ENCODE results near the gene PTTG1IP.

The PTTG1IP gene

GRCh38 chr21:44838951-44839350, 34.5 kb downstream of the PTTG1IP start:
- peak; percentile 22 for DNase-seq

DNA sequence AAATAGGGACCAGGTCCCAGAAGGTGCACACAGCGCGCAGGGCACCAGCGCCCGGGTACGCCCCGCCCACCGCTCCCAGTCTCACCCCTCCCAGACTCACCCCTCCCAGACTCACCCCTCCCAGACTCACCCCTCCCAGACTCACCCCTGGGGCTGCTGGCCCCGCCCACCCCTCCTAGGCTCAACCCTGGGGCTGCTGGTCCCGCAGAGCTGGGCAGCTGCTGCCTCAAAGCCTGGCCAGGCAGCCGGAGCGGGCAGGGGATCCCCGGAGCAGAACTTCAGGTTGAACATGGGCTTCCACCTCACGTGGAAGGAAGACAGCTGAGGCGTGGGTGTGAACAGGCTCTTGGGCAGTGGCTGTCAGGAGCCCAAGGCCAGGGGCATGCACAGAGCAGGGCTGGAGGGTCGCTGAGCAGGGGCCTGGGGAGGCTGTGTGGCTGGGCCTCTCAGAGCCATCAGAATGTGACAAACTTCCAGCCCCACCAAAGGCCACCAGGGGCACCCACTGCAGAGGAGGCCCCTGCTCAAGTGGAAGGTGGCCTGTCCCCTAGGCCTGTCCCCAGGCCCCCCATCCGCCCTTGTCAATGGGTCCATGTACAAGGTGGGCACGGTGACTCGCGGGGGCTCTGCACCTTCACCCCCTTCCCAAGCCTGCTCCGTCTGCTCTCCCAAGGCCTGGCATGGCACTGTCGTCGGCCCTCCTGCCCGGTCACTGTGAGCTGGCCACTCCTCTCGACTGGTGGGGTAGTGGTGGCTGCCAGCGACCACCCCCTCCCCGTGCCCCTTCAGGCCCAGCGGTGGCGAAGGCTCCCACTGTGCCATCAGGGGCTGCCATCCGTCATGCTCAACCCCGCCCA, 35.2 kb downstream of the PTTG1IP start:
- peak; percentile 58 for DNase-seq

DNA sequence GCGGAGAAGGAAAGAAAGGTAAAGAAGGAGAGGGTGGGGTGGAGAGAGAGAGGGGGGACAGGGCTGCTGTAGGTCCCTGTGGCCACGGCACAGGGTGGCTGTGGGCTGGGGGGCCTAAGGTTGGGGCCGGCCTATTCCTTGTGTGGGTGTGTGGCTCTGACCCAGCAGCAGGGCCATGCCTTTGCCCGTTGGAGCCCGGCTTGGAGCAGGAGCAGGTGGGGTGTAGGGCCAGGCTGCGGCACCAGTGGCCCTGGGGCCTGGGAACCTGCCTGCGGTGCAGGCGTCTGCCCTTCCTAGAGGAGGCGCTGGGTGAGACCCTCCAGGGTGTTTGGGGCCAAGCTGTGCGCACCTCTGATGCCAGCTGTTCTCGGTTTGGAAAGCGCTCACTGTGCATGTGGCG, 36.0 kb downstream of the PTTG1IP start:
- DNase-seq: peak; percentile 14

DNA sequence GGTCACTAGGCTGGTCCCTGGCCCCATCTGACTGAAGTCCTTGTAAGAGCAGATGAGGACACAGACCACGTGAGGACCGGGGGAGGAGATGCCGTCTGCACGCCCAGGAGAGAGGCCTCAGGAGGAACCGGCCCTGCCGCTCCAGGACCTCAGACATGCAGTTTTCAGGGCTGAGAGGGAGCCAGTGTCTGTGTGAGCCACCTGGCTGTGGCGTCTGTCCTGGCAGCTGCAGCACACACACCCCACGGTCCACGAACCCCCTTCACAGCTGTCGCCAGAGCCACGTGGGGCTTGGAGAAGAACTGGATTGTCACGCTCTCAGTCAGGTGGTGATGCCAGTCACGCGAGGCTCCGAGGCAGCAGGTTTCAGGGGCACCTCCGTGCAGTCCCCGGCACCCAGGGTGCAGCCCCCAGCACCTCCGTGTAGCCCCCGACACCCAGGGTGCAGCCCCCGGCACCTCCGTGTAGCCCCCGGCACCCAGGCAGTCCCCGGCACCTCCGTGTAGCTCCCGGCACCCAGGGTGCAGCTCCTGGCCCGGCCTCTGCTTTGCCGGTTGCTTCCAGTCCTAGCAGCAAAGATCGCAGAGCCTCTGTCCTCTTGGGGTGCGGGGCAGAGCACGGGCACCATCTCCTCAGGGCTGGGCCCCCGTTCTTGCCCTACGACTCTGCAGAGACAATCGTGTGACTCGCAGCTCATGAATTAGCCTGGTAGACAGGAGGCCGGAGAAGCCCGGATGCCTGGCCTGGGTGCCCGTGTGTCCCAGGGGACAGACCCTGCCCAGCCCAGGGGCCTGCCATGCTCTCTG, 36.6 kb downstream of the PTTG1IP start:
- peak; percentile 54 for DNase-seq

DNA sequence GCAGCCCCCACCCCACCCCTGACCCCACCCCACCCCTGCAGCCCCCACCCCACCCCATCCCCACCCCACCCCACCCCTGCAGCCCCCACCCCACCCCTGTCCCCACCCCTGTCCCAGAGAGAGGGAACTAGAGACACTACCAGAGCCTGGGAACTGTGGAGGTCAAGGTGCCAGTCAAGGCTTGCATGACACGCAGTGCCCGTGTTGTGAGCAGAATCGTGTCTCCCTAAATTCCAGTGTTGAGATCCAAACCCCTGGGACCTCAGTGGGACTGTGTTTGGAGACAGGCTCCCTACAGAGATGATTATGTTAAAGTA, 37.2 kb downstream of the PTTG1IP start:
- DNase-seq: no peak

GRCh38 chr21:44835647-44835973, 37.9 kb downstream of the PTTG1IP start:
- peak; percentile 55 for DNase-seq

GRCh38 chr21:44834951-44835646, 38.4 kb downstream of the PTTG1IP start:
- DNase-seq: peak; percentile 52

- peak; percentile 54 for DNase-seq
Observed at GRCh38 chr21:44834231-44834950, 39.1 kb downstream of the PTTG1IP start.

GRCh38 chr21:44833663-44834062, 39.8 kb downstream of the PTTG1IP start:
- DNase-seq: no peak

DNA sequence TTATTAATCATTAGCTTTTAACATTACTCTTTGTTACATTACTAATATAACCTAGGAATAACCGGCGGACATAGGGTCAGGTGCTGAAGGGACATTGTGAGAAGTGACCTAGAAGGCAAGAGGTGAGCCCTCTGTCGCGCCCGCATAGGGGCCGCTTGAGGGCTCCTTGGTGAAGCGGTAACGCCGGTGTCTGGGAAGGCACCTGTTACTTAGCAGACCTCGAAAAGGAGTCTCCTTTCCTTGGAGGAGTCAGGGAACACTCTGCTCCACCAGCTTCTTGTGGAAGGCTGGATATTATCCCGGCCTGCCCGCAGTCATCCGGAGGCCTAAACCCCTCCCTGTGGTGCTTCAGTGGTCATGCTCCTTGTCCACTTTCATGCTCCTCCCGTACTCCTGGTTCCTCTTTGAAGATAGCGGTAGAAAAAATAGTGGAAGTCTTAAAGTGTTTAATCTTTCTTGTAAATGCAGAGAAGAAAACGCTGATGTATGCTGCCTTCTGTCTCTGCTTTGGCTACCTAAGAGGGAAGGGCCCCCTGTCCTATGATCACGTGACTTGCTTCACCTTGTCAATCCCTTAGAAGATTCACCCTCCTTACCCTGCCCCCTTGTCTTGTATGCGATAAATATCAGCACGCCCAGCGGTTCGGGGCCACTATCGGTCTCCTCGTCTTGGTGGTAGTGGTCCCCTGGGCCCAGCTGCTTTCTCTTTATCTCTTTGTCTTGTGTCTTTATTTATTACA, 40.8 kb downstream of the PTTG1IP start:
- peak; percentile 45 for DNase-seq

- DNase-seq: peak; percentile 44
Observed at GRCh38 chr21:44831227-44831860, 42.1 kb downstream of the PTTG1IP start.

GRCh38 chr21:44829507-44830092, 43.9 kb downstream of the PTTG1IP start:
- DNase-seq: no peak

- no peak for DNase-seq
Observed at GRCh38 chr21:44828362-44829056, 45.0 kb downstream of the PTTG1IP start.

- no peak for DNase-seq
Observed at GRCh38 chr21:44823179-44823660, 50.3 kb downstream of the PTTG1IP start.

- no peak for DNase-seq
Observed at GRCh38 chr21:44822484-44823178, 50.9 kb downstream of the PTTG1IP start.

DNA sequence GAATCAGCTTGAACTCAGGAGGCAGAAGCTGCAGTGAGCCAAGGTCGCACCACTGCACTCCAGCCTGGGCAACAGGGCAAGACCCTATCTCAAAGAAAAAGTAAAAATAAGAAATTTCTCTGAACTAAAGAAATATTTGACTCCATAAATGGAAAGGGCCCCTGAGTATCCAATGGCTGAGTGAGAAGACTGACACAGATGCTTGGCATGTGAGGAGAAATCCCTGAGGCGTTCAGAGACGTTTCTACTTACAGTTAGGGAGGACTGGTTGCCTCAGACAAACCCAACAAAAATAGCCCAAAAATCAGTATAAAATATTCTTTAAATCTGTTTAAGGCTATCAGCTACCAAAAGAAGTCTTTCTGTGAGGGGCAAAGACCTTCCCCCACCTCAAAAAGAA, 52.6 kb downstream of the PTTG1IP start:
- DNase-seq: no peak

DNA sequence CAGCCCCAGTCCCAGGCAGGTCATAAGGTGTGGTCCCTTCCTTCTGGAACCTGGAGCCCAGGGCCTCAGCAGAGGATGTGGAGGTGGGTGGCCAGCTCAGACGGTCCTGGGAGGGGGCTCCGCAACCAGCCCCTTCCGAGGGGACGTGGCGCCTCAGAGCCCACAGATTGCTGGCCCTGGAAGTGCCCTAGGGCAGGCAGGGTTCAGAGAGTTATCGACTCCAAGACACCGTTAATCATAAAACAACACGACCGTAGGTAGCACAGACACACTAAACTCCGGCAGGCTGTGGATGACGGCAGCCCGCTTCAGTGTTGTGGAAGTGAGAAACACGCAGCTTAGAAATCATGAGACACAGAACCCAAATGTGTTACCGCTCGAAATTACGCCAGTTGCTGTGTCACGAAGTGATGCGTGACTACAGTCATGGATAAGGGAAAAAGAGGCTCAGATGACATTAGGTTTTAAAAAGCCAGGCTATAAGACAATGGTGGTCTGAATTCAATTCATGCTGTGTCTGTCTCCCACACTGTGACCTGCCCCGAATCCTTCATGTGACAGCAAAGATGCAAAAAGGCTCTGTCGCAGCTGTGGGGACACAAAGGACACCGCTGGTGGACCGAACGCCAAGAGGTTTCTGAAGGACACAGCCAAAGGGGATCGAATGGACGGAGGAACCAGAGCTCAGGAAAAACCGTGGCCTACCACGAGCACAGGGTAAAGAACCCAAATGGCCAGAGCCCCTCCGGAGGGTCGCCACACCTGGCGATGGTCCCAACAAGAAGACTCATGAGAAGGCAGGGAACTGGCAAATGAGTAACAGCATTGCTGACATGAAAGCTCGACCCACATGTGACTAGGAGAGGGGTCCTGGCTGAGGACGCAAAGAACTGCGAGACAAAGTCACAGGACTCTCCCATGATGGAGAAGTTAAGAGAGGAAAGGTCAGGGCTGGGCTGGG, 53.9 kb downstream of the PTTG1IP start:
- no peak for DNase-seq

DNA sequence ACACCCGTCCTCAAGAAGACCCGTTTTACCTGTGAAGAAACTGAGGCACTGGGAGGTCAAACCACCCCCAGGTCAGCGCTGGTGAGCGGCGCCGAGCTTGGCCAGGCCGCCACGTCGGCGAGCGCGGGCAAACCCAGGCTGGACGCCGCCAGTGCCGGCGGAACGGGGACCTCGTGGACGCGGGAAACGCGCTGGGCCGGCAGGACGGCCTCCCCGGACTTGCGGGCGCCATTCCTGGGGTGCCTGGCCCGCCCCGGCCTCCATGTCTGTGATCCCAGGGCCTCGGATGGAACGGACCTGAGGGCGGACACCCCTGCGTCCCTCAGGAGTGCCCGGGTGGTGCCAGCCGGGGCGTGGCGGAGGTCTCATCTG, 54.9 kb downstream of the PTTG1IP start:
- DNase-seq: no peak
